NCI-H345 (cell line): Measurements from ENCODE around the gene LRP1B.

ENCODE experiments used
- DNase-seq: peaks from one replicate; lab custom pipeline; 2025; lab: John Stamatoyannopoulos, UW

The LRP1B gene

DNA sequence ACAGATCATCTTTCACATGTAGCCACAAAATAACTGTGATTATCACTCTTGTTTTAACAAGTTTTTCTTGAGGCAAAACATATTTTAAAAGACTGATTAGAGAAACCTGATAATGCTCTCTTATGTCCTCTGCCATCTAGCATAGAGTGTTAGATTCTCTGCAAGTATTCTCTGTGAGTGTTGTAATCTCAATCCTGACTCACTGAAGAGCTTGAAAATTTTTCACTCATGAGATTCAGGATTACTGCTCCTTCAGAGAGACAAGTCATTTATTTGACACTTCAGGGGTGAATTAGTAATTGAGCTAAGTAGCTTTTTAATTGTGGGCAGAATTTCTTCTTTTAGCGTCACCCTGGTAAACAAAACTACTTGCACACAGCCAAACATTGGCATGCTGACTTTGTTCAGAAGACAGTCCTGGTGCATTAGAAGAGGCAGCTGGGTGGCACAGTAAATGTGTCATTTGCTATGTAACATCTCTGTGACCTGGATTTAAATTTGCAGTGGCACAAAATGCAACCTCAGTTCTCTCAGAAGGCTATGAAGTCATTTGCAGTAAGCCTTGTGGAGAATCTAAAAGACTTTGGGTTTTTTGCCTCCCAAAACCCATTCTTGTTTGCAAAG lies 172.9 kb downstream of the LRP1B start:
- DNase-seq = no peak

DNA sequence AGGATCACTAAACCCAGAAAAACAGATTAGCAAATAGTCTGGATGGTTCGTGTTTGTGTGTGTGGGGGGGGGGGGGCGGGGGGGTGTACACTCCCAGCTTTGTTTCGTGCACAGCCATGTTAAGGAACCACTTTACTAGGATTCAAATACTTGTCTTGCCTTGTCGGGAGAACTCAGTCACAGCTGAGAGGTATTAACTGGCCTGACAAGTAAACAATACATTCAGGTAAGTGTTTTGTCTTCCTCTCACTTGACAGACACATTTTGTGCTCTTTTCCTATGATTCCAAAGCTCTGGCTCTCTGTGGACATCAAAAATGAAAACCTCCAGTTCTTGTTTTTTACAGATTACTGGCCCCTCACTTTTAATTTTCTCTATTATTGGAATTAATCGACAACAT lies 173.5 kb downstream of the LRP1B start:
- DNase-seq = peak; percentile 24

DNA sequence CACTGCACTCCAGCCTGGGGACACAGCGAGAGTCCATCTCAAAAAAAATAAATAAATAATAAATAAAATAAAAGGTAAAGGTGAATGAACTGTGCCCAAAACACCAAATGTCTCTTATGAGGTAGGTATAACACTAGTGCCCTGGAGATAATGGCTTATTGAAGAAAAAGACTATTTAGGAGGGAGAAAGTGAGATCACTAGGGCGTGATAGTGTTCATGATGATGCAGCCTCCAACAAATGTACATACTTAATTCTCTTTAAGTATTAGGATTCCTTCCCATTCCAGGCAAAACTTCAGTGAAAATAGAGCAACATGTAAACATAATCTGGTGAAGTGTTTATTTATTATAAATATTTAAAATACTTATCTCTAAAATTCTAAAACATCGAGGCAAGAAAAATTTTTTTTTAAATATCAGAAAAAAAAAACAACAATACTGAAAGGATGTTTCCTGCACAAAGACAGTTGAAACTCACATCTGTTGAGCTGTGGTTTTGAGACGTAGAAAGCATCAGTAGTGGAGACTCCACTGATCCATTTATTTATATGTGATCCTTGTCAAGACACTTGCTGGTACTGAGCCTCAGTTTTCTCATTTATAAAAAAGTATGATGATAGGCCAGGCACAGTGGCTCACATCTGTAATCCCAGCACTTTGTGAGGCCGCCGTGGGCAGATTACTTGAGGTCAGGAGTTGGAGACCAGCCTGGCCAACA lies 183.3 kb downstream of the LRP1B start:
- no peak for DNase-seq

DNA sequence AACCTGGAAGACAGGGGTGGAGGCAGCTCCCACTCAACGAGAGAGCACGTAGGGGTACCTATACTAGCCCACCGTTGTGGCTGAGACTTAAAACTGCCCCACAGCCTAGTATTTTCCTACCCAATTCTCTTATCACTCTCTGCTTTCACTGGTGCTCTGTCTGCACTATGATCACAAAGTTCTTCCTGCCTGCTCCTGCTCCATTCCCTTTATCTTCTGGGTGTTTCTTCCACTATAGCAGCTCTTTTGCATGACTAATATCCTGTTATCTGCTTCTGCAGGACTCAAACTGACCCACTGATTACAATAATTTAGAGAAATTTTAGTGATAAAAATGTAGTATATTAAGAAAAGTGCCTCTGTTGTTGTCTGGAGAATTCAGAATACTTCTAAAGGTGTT lies 184.8 kb downstream of the LRP1B start:
- DNase-seq = no peak

DNA sequence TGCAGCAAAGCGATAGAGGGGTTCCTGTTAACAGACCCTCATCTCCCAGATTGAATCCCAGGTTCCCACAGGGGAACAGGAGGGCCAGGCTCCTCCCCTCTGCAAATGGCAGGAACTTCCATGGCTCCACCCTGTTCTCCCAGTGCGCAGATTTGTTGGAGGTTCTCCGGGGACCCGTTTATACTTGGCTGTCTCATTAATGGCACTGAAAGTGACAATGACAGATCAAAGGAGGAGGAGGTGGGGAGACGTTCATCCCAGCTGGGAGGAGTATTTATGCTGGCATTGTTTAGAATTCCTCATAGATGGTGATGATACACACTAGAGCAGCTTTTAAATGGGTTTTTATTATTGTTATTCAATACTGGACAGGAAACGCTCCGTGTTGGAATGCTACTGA lies 186.9 kb downstream of the LRP1B start:
- no peak for DNase-seq

DNA sequence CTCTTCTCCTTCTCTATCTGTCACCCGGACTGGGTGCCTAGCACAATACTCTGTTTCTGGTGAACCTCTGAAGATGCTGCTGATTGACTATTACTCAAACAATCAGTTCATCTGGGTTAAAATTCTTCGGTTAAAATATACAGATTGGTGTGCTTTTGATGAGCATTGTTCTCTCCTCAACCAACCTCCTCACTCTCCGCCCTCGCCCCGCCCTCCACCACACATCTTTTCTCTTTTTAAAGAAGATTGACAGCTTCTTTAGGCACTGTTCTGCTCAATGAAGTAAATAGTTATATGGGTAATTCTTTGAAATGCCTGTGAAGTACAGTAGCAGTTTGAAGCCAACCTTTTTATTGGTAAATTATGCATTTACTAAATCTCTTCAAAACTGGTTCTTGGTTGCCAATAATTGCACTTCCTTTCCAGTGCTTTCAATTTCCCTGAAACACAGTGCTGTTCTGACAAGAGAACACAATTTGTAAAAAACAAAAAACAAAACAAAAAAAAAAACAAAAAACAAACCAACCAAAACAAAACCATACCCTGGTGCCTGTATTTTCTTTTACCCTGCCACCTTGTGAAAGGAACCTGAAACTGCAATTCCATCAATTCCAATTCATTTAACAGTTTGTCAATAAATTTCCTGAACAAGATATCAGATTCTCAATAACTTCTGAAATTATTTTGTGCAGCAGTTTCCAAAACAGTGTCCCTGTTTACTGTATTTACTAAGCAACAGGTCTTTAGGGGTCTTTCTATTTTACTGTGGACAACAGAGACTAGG lies 188.6 kb downstream of the LRP1B start:
- no peak for DNase-seq

DNA sequence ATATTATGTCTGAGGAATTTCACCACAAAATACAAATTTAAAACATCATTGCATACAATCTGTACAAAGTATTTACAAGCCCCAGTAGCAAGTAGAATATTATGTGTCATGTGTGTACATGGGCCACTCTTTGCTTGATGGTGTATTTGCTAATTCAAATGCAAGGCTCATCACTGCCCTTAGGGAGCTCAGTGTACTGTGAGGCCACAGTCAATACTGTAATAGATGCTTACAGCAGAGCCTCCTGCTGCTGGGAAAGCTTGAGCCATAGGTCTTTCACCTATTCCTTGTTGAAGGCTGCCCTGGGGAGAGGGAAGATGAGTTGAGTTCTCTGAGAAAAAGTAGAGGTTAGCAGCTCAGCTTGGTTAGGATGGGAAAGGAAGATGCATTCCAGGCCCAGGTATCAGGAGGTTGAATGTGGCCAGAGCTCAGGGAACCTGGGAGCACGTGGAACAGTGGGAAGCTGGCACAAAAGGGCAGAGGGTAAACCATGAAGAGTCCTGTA lies 189.6 kb downstream of the LRP1B start:
- no peak for DNase-seq

DNA sequence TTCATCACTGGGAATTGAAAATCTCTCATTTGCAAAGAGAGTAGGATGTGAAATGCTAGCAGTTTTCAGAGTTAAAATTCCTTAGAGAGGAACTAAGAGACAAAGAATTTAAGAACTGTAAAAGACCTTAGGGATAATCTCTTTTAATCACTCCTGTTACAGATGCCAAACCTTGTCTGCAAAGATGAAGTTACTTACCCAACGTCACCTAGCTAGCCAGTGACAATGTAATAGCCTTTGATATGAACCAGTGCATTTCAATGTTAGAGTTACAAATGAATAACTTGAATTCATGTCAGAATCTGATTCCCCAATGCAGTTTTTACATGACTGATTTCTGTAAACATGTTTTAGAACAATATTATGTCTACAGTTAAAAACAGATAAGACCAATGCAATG lies 190.1 kb downstream of the LRP1B start:
- no peak for DNase-seq

DNA sequence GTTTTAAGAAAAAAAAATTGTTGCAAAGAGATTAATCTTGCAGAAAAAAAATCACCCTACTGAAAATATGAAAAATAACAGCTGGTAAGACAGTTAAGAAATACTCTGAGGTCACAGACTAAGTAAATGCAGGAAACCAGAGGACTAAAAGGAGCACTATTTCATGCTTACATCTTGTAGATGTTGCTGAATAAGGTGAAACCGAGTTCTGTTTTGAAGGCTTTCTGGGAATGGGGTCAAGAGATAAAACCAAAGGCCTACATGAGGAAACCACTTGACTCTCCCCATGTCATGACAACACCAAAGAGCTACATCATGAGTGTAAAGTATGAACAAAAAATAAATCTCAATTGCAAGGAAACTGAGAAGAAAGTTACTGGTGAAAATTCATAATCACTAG lies 197.6 kb downstream of the LRP1B start:
- no peak for DNase-seq

DNA sequence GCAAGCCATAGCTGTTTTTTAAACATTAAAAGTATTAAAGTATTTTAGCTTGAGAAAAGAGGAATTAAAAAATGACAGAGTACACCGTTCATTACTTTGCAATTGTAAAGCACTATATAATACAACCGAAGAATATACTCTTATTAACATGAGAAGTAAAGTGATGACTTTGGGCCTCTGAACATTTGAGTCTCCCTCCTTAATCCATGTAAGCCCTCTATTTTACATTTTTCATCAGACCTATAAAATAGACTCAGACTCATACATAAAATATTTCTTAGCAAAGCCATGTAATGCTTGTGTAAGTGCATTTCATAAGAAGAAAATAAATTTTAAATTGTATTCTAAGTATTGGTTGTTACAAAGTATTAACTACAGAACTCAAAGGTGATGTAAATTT lies 198.6 kb downstream of the LRP1B start:
- DNase-seq = no peak

DNA sequence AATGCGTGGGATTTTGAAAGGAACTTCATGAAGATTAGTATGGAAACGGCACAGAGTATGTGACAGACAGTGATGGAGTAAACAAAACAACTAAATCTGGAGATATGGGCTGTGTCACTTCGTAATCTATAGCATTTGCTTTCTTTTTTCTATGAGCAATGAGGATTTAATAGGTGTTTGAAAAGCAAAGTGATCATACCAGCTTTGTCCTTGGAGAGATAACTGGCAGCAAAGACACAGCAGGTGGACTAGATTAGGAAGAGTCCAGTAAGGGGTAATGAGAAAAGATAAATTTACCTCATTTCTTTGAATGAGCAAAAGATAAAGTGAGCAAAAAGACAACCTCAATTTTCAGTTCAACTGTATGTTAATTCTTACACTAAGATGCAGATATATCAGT lies 199.0 kb downstream of the LRP1B start:
- DNase-seq = no peak

DNA sequence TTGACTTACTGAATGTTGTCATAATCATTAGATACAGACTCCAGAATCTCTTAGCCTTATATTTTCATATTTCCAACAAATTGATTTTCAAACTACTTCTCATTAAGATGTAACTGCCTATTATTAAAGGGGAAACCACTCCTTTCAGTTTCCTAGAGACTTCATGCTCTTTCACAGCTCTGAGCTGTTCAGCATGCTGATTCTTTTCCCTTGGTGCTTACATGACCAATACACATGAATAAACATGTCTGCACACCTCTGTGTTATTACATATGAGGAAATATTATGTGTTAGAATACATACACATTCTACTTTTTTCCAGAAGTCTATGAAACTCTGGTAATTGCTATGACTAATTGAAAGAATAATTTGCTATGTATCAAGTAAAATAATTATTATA lies 200.0 kb downstream of the LRP1B start:
- DNase-seq = no peak

DNA sequence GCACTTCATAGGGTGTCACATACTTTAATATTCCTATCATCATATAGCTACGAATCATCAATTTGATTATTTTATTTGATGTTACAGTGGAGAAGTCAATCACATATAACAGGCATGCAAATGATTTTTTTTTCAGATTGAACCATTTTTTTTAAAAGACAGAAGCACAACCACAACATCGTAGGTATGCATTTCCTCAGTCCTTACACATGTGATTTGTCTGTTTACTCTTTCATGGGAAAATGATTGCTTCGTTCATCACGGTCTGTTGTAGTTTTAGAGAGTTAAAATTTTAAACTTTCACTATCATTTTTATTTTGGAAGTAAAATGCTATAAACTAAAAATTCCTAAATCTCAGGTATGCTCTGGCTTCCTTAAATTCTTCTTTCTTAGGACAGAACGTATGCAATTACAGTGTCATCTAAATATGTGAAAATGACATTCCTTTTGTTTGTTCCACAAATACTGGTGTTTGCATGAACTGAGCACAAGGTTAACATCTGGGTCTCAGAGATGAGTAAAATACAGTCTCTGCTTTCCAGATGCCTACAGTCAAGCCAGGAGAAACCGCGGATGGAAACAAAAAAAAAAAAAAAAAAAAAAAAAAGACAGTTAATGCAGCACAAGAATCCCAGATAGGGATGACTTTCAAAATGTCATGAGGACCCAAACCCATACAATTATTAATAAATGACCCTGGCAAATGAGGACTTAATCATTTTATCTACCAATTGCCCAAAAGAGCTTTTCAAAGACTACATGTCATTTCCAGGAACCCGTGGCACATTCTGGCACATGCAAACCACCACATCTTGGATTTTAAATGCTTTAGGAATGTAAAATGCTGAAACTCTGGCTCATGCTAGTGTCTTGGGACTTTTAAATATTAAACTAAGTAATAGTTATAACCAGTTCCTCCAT lies 201.2 kb downstream of the LRP1B start:
- no peak for DNase-seq

DNA sequence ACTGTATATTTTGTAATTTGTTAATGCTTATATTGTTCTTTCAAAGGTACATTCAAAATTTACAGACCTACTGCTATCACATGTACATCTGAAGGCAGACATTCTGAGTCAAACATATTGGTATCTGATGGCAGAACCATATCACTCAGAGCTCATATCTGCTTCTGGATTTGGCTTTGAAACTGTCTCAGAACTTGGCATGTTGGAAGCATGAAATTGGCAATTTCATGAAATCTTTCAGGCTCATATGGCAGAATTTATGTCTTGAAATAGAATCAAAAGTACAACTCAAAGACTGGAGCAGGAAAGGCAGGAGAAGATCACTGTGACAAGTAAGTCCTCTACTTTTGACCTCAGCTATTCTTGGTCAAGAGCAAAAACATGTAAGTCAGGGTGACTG lies 202.3 kb downstream of the LRP1B start:
- no peak for DNase-seq

DNA sequence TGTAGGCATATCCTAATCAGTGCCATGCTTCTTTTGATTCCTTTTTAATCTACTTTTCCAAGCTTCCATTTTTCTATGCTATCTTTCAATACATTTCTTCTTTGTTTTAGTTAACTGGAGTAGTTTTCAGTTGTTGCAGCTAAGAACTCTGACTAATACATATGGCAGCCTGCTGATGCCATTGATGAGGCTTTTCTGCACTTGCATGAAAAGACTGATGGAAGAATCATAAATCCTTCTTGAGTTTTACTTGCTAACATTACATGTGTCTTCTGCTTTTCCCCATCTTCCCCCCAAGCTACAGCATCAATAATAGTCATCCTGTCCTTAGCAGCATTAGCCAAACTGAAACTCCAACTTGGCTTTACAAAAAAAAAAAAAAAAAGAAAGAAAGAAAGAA lies 203.3 kb downstream of the LRP1B start:
- no peak for DNase-seq

DNA sequence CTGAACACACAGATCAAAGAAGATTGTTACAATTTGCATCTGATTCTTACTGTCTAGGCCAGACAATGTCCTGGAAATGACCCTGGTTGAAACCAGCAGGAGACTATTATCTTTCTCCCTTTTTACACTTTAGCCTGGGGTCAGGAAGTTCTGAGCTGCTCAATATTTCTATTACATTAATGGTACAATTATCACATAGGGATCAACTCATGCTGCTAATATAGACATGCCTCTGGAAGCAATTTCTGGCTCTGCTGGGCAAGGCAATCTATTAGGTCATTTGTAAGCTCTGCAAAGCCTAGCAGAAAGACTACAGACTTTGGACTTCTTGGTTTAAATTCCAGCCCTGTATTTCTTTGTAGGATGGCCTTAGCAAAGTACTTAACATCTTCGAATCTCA lies 205.3 kb downstream of the LRP1B start:
- DNase-seq = no peak

DNA sequence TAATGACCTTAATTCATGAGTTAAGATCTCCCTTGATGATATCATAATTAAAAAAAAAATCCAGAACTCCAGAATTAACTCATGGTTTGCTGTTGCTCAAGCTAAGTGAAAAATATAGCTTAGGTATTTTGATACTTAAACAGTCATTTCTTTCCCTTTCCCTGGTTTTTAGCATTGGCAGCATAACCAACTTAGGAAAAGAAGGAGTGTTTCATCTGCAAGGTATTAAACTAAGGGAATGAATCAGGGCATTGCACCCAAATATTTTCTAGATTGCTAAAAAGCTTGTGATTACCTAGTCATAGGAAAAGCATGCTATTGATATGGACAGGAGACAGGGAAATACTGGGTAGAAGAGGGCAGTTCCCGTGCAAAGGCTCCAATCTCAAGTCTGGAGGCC lies 207.2 kb downstream of the LRP1B start:
- DNase-seq = no peak

DNA sequence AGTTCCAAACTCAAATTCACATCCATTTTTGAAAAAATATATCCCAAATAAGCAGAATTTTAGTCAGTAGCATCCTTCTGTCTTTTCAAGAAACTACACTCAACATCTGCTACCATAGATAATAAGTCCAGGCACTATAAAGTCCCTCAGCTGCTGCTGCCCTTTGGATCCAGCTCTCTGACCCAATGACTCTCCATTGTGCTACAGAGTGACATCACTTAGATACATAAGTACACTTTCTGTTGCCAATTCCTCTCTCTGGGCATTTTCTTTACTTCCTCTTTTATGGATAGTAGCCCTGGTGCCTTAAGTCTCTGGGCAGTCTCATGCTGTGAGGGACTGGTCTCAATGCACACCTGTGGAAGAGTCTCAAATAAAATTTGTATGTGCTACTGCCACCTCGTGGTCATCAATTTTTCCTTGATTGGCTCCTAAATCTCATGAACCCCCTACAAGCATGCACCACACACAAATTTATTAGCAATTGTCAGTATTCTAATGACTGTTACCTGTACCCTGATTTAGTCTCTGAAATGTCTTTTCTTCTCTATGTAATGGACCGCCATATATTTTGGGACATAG lies 219.2 kb downstream of the LRP1B start:
- DNase-seq = no peak

DNA sequence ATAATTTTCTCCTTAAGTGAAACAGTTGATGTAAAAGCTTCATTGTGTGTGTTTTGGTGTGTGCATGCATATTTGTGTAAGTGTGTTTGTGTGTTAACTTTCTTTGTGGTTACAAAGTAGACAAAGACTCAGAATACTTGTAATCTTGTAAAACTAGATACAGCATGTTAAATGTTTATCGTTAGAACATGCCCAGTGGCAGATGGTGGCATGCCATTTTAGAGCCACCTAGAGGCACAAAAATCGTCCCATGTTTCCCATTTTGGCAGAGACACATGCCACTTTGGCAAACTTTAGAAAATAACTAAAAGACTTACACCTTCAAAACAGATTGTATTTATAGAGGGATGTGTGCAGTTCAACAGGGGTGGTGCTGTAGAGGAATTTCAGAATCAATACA lies 224.1 kb downstream of the LRP1B start:
- DNase-seq = no peak

DNA sequence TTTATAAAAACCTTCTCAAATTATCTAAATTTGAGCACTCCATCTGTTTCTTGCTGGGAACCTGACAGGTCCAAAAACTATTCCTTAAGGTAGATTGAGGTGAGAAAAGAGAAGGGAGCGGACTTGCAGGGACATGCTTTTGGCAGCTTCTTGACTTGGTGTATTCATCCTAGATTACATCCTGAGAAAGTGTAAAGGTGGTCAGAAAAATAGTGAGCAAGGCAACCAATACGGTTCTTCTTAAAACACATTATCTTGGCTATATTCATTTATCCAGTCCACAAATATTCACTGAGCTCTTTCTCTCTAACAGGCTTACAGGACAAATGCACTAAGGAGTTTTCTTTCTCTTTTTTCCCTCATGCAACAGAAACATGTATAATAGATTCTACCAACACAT lies 230.0 kb downstream of the LRP1B start:
- no peak for DNase-seq

DNA sequence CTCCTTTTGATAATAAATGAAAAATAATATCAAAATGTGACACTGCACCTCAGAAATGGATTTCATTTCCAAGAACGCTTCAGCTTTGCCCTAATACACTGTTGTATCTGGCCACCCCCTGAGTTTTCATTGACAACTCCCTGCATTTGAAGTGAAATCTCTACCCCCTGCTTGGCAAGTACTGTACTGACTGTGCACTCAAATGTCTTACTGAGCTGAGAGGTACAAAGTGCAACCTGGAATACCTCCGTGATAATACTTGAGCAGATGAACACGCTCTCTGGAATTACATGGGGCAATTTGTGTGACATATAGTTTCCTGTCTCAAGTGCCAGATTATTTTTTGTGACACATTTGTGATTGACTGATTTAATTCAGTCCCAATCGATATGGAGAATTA lies 231.1 kb downstream of the LRP1B start:
- DNase-seq = no peak

DNA sequence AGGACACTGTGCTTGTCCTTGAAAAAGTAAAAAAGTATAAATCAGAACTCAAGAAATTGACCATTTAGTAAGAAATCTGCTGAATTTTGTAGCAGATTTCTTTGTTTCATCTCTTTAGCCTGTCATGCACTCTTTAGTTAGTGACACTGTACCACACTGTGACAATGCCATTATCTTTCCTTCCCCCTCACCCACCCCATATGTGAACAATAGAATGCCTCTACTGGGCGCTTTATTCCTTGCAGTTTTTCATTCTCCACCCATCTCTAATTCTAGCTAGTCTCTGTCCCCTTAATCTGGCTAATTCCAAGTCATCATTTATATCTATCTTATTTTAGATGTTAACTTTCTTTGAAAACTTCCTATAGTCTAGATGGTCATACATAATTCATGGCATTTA lies 241.0 kb downstream of the LRP1B start:
- no peak for DNase-seq
